Naive thymus-derived CD4-positive, alpha-beta T cell (primary cell): ENCODE data around the gene DYRK1B. TPM values are rescaled to one million over a fixed set of nuclear protein-coding genes. Genes with fewer than 3 reads are reported as not detected.
"Not testable (repeated sequence)": the region's sequence is repeated elsewhere in the genome, so short reads cannot be mapped to it uniquely, and the experiment has no call there.

Experiments used
- ATAC-seq: fragments of 150-1000 bp; cut with Tn5 transposase; 2 replicates; pipeline ENCODE4 v1.10.0; 2021; ENCODE audit warnings: mild to moderate bottlenecking, moderate library complexity
- CTCF ChIA-PET: fragments of 350-600 bp; sonication (Branson Sonifier 250); formaldehyde crosslinking; loops from one replicate; lab custom pipeline; 2021; ENCODE audit warnings: antibody characterized with exemption; lab: Charles Lee
- POLR2A ChIA-PET: fragments of 350-600 bp; sonication (Branson Sonifier 250); formaldehyde crosslinking; loops from one replicate; lab custom pipeline; 2021; ENCODE audit warnings: antibody characterized with exemption, inconsistent platforms; lab: Charles Lee
- DNase-seq, 9 donors: peaks; one replicate each; pipeline versions ENCODE4 v3.0.0 to v3.0.0-alpha.2; 2020 to 2022; ENCODE audit warnings: mixed read lengths in 1 of 9
- H3K27ac ChIP-seq: one replicate; pipeline ENCODE4 v1.7.0; 2013; ENCODE audit warnings: mild to moderate bottlenecking, low read depth, low read length, moderate library complexity
- H3K27me3 ChIP-seq, 2 donors: one replicate each; pipeline ENCODE4 v1.7.0; 2013; ENCODE audit warnings: low read length in 2 of 2, mild to moderate bottlenecking in 2 of 2, moderate library complexity in 2 of 2; ENCODE audit not compliant: control insufficient read depth in 2 of 2, insufficient read depth in 2 of 2
- H3K36me3 ChIP-seq, 3 experiments: 1 replicate in 2 of 3; 2 replicates in 1 of 3; pipeline ENCODE4 v1.7.0; 2013; ENCODE audit warnings: low read length in 3 of 3, mild to moderate bottlenecking in 3 of 3, moderate library complexity in 1 of 3; ENCODE audit not compliant: insufficient read depth in 3 of 3, control insufficient read depth in 2 of 3
- H3K4me1 ChIP-seq, 2 donors: one replicate each; pipeline ENCODE4 v1.7.0; 2013; ENCODE audit warnings: low read length in 2 of 2, mild to moderate bottlenecking in 2 of 2, moderate library complexity in 1 of 2; ENCODE audit not compliant: control insufficient read depth in 2 of 2, insufficient read depth in 2 of 2
- H3K4me3 ChIP-seq: 2 replicates; pipeline ENCODE4 v1.7.0; 2013; ENCODE audit warnings: mild to moderate bottlenecking, low read length
- H3K9me3 ChIP-seq, 3 experiments: 1 replicate in 2 of 3; 2 replicates in 1 of 3; pipeline ENCODE4 v1.7.0; 2013; ENCODE audit warnings: low read length in 3 of 3; ENCODE audit not compliant: control insufficient read depth in 2 of 3
- H3K27ac Mint-ChIP-seq, 9 donors: one replicate each; pipeline ENCODE4 v1.8.0; 2020 to 2022; ENCODE audit warnings: mixed read lengths in 9 of 9, mild to moderate bottlenecking in 8 of 9, moderate library complexity in 5 of 9, inconsistent platforms in 2 of 9
- H3K27me3 Mint-ChIP-seq, 5 donors: one replicate each; pipeline ENCODE4 v1.8.0; 2021 to 2022; ENCODE audit warnings: mixed read lengths in 5 of 5, mild to moderate bottlenecking in 1 of 5
- H3K36me3 Mint-ChIP-seq, 5 donors: one replicate each; pipeline ENCODE4 v1.8.0; 2020 to 2022; ENCODE audit warnings: mixed read lengths in 5 of 5, mild to moderate bottlenecking in 3 of 5, inconsistent platforms in 1 of 5
- H3K4me1 Mint-ChIP-seq, 7 donors: one replicate each; pipeline ENCODE4 v1.8.0; 2020 to 2022; ENCODE audit warnings: mixed read lengths in 7 of 7, mild to moderate bottlenecking in 3 of 7, inconsistent platforms in 1 of 7
- H3K4me3 Mint-ChIP-seq, 10 donors: one replicate each; pipeline ENCODE4 v1.8.0; 2020 to 2022; ENCODE audit warnings: mild to moderate bottlenecking in 10 of 10, mixed read lengths in 10 of 10, moderate library complexity in 6 of 10, inconsistent platforms in 2 of 10
- H3K9me3 Mint-ChIP-seq, 11 donors: one replicate each; pipeline ENCODE4 v1.8.0; 2020 to 2022; ENCODE audit warnings: mixed read lengths in 11 of 11, mild to moderate bottlenecking in 4 of 11, inconsistent platforms in 1 of 11, moderate library complexity in 1 of 11
- intact Hi-C, 2 donors: fragments of 100-400 bp; cut with micrococcal nuclease; formaldehyde crosslinking; loops; one replicate each; pipeline ENCODE4 v1.15.1; 2023
- polyA plus RNA-seq, 2 donors: library from polyadenylated mRNA; unstranded; fragments of 300-500 nt; fragmentation: Illumina TruSeq; gene quantifications; one replicate each; pipeline ENCODE4 v1.2.3, GENCODE V29; 2021
- total RNA-seq, 6 experiments: library from RNA in 5 of 6; stranded (reverse) in 5 of 6; gene quantifications; 1 replicate in 5 of 6; 2 replicates in 1 of 6; pipeline ENCODE4 v1.2.3 and lab custom pipeline; 2021 to 2026

DYRK1B gene
- 10 to 100 TPM; 12.3 to 38.9 (median 23.5) TPM for total RNA-seq
- 1 to 10 TPM; 3.0 to 8.4 TPM for polyA plus RNA-seq
- 14.7 reads per million, percentile 44 among the genes with 10 or more reads in this experiment for total RNA-seq (lab: John Stamatoyannopoulos, UW)

- CTCF ChIA-PET = interaction anchor here (1.1 to 1.4 kb wide), 3 partner anchors 10 to 41 kb away, joined by 5 to 10 read pairs (median 8); no protein-coding TSS in a partner anchor
Measured at GRCh38 chr19:39833464-39834286, at the start of gene DYRK1B. TSS of gene DYRK1B (minus strand) at chr19:39834162. CDS start at chr19:39831867, 2,295 bp downstream.

GRCh38 chr19:39882645-39883044, 48.7 kb upstream of the DYRK1B start:
- H3K4me1 ChIP-seq, H3K36me3 Mint-ChIP-seq, H3K9me3 Mint-ChIP-seq, H3K4me3 Mint-ChIP-seq, H3K4me1 Mint-ChIP-seq, intact Hi-C loops, DNase-seq, H3K4me3 ChIP-seq, ATAC-seq, H3K27ac Mint-ChIP-seq, H3K27me3 ChIP-seq, H3K27ac ChIP-seq, H3K9me3 ChIP-seq, POLR2A ChIA-PET, CTCF ChIA-PET, H3K36me3 ChIP-seq, H3K27me3 Mint-ChIP-seq: not testable (repeated sequence)

More at GRCh38 chr19:39833464-39834286, at the start of gene DYRK1B:
- intact Hi-C loops = loop anchor here (1.0 to 10.0 kb wide), 17 partner anchors 9 to 1519 kb away; partner anchors contain the start of genes FBL (in 2 of the 2), PSMC4 (in 2 of the 2), AKT2 (in 1 of the 2) and C19orf47 (in 1 of the 2)
- no peaks in the 10 kb centered on the region for H3K27me3 Mint-ChIP-seq
- H3K4me1 ChIP-seq = peaks cover 17 to 23% of the 10 kb centered on the region in 2 donors
- H3K36me3 Mint-ChIP-seq = peaks cover 13 to 46% (median 27%) of the 10 kb centered on the region in 5 donors
- POLR2A ChIA-PET = interaction anchor here (0.7 to 2.2 kb wide), 12 partner anchors 9 to 398 kb away, joined by 3 to 42 read pairs (median 5); partner anchors contain the start of genes FBL, PSMC4, RPS16 and SUPT5H
- peak within 1 kb of the TSS; percentile 60 to 88 (median 81) for H3K4me3 Mint-ChIP-seq
- DNase-seq (peak; percentile 90 to 99 (median 98)), ATAC-seq (peak; percentile 92)
- H3K36me3 ChIP-seq = peaks cover 17 to 63% (median 18%) of the 10 kb centered on the region in 3 experiments
- peaks cover 19 to 37% (median 27%) of the 10 kb centered on the region in 7 donors for H3K4me1 Mint-ChIP-seq
- H3K27ac ChIP-seq = peak within 1 kb of the TSS; percentile 96
- H3K9me3 ChIP-seq = no peaks in the 10 kb centered on the region
- peaks cover 0 to 3% (median 0%) of the 10 kb centered on the region in 11 donors for H3K9me3 Mint-ChIP-seq
- H3K27ac Mint-ChIP-seq = peak within 1 kb of the TSS; percentile 85 to 96 (median 92)
- H3K4me3 ChIP-seq = peak within 1 kb of the TSS; percentile 100
- no peaks in the 10 kb centered on the region for H3K27me3 ChIP-seq

GRCh38 chr19:39881495-39882110, 47.6 kb upstream of the DYRK1B start:
- ATAC-seq (peak; percentile 83), DNase-seq (peak in 3 of 9 donors; percentile 26 to 45 (median 29))
- H3K4me3 ChIP-seq, H3K4me1 ChIP-seq, H3K9me3 ChIP-seq, H3K9me3 Mint-ChIP-seq, H3K36me3 ChIP-seq, H3K27me3 Mint-ChIP-seq, H3K4me3 Mint-ChIP-seq, intact Hi-C loops, POLR2A ChIA-PET, H3K36me3 Mint-ChIP-seq, H3K27ac Mint-ChIP-seq, H3K27me3 ChIP-seq, H3K4me1 Mint-ChIP-seq, CTCF ChIA-PET, H3K27ac ChIP-seq: not testable (repeated sequence)

- H3K4me1 Mint-ChIP-seq, POLR2A ChIA-PET, H3K4me1 ChIP-seq, H3K36me3 ChIP-seq, H3K27ac Mint-ChIP-seq, H3K9me3 Mint-ChIP-seq, H3K27me3 ChIP-seq, H3K9me3 ChIP-seq, H3K36me3 Mint-ChIP-seq, H3K27me3 Mint-ChIP-seq, H3K4me3 Mint-ChIP-seq, intact Hi-C loops, H3K4me3 ChIP-seq, DNase-seq, ATAC-seq, CTCF ChIA-PET, H3K27ac ChIP-seq: not testable (repeated sequence)
Measured at GRCh38 chr19:39880241-39880640, 46.3 kb upstream of the DYRK1B start.

DNA sequence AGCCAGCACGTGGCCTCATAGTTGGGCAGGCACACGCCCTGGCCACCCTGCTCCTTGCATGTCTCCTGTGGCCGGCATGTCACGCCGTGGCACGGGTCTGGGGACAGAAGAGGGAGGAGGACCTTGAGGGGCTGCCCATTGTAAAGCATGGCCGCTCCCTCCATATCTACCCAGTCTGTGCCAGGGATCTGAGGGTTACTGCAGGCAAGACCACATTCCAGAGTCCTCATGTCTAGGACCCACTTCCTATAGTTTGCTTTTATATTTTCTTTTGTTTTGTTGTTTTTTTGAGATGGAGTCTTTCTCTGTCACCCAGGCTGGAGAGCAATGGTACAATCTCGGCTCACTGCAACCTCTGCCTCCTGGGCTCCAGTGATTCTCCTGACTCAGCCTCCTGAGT, 45.8 kb upstream of the DYRK1B start:
- H3K36me3 Mint-ChIP-seq, H3K4me1 Mint-ChIP-seq, H3K9me3 Mint-ChIP-seq, H3K27me3 Mint-ChIP-seq, CTCF ChIA-PET, DNase-seq, POLR2A ChIA-PET, intact Hi-C loops, H3K9me3 ChIP-seq, H3K36me3 ChIP-seq, ATAC-seq, H3K4me3 Mint-ChIP-seq, H3K27ac ChIP-seq, H3K4me1 ChIP-seq, H3K4me3 ChIP-seq, H3K27ac Mint-ChIP-seq, H3K27me3 ChIP-seq: not testable (repeated sequence)

DNA sequence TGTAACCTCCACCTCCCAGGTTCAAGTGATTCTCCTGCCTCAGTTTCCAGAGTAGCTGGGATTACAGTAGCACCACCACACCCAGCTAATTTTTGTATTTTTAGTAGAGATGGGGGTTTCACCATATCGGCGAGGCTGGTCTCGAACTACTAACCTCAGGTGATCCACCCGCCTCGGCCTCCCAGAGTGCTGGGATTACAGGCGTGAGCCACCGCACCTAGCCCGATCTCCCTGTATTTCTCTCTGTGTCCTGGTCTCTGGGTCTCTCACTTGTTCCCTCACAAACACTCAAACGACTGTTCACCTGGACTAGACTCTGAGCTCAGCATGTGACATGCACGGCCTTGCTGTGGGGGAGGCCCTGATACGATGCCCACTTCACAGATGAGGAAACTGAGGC, 44.9 kb upstream of the DYRK1B start:
- H3K27ac ChIP-seq, DNase-seq, H3K4me3 ChIP-seq, H3K27me3 ChIP-seq, H3K9me3 Mint-ChIP-seq, H3K4me1 ChIP-seq, ATAC-seq, H3K27me3 Mint-ChIP-seq, intact Hi-C loops, H3K4me3 Mint-ChIP-seq, H3K36me3 Mint-ChIP-seq, H3K27ac Mint-ChIP-seq, H3K9me3 ChIP-seq, H3K4me1 Mint-ChIP-seq: not testable (repeated sequence)
- ChIA-PET POLR2A (interaction anchor here (0.6 to 1.2 kb wide), 2 partner anchors 68 to 92 kb away, joined by 4 to 5 read pairs; partner anchors contain the start of gene PSMC4), CTCF (interaction anchor here (1.0 kb wide), 1 partner anchor 91 kb away, joined by 4 read pairs; no protein-coding TSS in a partner anchor)
- peaks cover 0 to 11% (median 0%) of the 10 kb centered on the region in 3 experiments for H3K36me3 ChIP-seq
